H9 (cell line): ENCODE data around the gene FOXD2. TPM values are rescaled to one million over a fixed set of nuclear protein-coding genes. Genes with fewer than 3 reads are reported as not detected.

Experiments used
- DNase-seq: peaks from one replicate; pipeline ENCODE4 v3.0.0-alpha.2; 2017
- H2AFZ ChIP-seq: one replicate; pipeline ENCODE4 v1.6.1; 2013; ENCODE audit warnings: mild to moderate bottlenecking, low read length, control low read depth, moderate library complexity
- H2AK5ac ChIP-seq: 2 replicates; pipeline ENCODE4 v1.6.1; 2013; ENCODE audit warnings: low read length, control low read depth, mixed read lengths; ENCODE audit not compliant: insufficient read length
- H2BK120ac ChIP-seq: one replicate; pipeline ENCODE4 v1.6.1; 2013; ENCODE audit warnings: low read depth, mild to moderate bottlenecking, low read length, control low read depth, inconsistent platforms; ENCODE audit not compliant: poor library complexity, severe bottlenecking
- H2BK12ac ChIP-seq: 2 replicates; pipeline ENCODE4 v1.6.1; 2013; ENCODE audit warnings: low read length, control low read depth, mixed read lengths, low read depth; ENCODE audit not compliant: insufficient read length
- H2BK15ac ChIP-seq: 2 replicates; pipeline ENCODE4 v1.6.1; 2013; ENCODE audit warnings: low read depth, low read length, control low read depth
- H2BK20ac ChIP-seq: one replicate; pipeline ENCODE4 v1.6.1; 2013; ENCODE audit warnings: low read depth, mild to moderate bottlenecking, low read length, control low read depth, inconsistent platforms; ENCODE audit not compliant: poor library complexity, severe bottlenecking
- H2BK5ac ChIP-seq: 2 replicates; pipeline ENCODE4 v1.6.1; 2013; ENCODE audit warnings: low read length, control low read depth, mixed read lengths; ENCODE audit not compliant: insufficient read length
- H3K14ac ChIP-seq: 2 replicates; pipeline ENCODE4 v1.6.1; 2013; ENCODE audit warnings: low read length, control low read depth; ENCODE audit not compliant: insufficient read depth
- H3K18ac ChIP-seq: 2 replicates; pipeline ENCODE4 v1.6.1; 2013; ENCODE audit warnings: low read depth, mild to moderate bottlenecking, mixed read lengths, low read length, control low read depth; ENCODE audit not compliant: insufficient read length
- H3K23ac ChIP-seq: 2 replicates; pipeline ENCODE4 v1.6.1; 2013; ENCODE audit warnings: low read length, control low read depth, mixed read lengths, low read depth; ENCODE audit not compliant: insufficient read length
- H3K23me2 ChIP-seq: 2 replicates; pipeline ENCODE4 v1.6.1; 2013; ENCODE audit warnings: low read depth, mild to moderate bottlenecking, mixed read lengths, low read length, control low read depth; ENCODE audit not compliant: insufficient read length, poor library complexity, severe bottlenecking
- H3K27ac ChIP-seq: 2 replicates; pipeline ENCODE4 v1.5.1; 2013; ENCODE audit warnings: low read length, control low read depth, mixed read lengths, low read depth; ENCODE audit not compliant: insufficient read length
- H3K27me3 ChIP-seq: 2 replicates; pipeline ENCODE4 v1.6.1; 2013; ENCODE audit warnings: low read length, control low read depth, inconsistent platforms; ENCODE audit not compliant: insufficient read depth
- H3K4ac ChIP-seq: 2 replicates; pipeline ENCODE4 v1.6.1; 2013; ENCODE audit warnings: low read depth, mild to moderate bottlenecking, control low read depth, inconsistent platforms, low read length, moderate library complexity
- H3K4me1 ChIP-seq: 2 replicates; pipeline ENCODE4 v1.6.1; 2013; ENCODE audit warnings: low read length, control low read depth, inconsistent platforms; ENCODE audit not compliant: insufficient read depth
- H3K4me2 ChIP-seq: 2 replicates; pipeline ENCODE4 v1.6.1; 2013; ENCODE audit warnings: low read length, control low read depth, mixed read lengths; ENCODE audit not compliant: insufficient read length, insufficient read depth
- H3K56ac ChIP-seq: 2 replicates; pipeline ENCODE4 v1.6.1; 2013; ENCODE audit warnings: low read depth, mild to moderate bottlenecking, mixed read lengths, low read length, control low read depth; ENCODE audit not compliant: insufficient read length
- H3K79me1 ChIP-seq: 2 replicates; pipeline ENCODE4 v1.6.1; 2013; ENCODE audit warnings: low read depth, mild to moderate bottlenecking, moderate library complexity, low read length, control low read depth, inconsistent platforms; ENCODE audit not compliant: insufficient read depth, poor library complexity, severe bottlenecking
- H3K79me2 ChIP-seq: 2 replicates; pipeline ENCODE4 v1.6.1; 2013; ENCODE audit warnings: low read length, control low read depth, inconsistent platforms; ENCODE audit not compliant: insufficient read depth
- H3K9ac ChIP-seq: 2 replicates; pipeline ENCODE4 v1.6.1; 2013; ENCODE audit warnings: low read length, control low read depth, mixed read lengths; ENCODE audit not compliant: insufficient read length; ENCODE audit errors: extremely low read depth
- H3K9me3 ChIP-seq: one replicate; pipeline ENCODE4 v1.6.1; 2013; ENCODE audit warnings: low read depth, low read length, inconsistent platforms; ENCODE audit not compliant: control insufficient read depth
- H3T11ph ChIP-seq: one replicate; pipeline ENCODE4 v1.6.1; 2013; ENCODE audit warnings: mild to moderate bottlenecking, low read length, control low read depth, inconsistent platforms
- H4K20me1 ChIP-seq: one replicate; pipeline ENCODE4 v1.6.1; 2013; ENCODE audit not compliant: control insufficient read depth, insufficient read length, insufficient read depth
- H4K5ac ChIP-seq: 2 replicates; pipeline ENCODE4 v1.6.1; 2013; ENCODE audit warnings: low read depth, mild to moderate bottlenecking, mixed read lengths, low read length, control low read depth; ENCODE audit not compliant: insufficient read length
- H4K8ac ChIP-seq: replicated peaks from 2 replicates; pipeline ENCODE4 v1.6.1; 2013; ENCODE audit warnings: low read length, control low read depth, mixed read lengths, low read depth; ENCODE audit not compliant: insufficient read length
- H4K91ac ChIP-seq: 2 replicates; pipeline ENCODE4 v1.6.1; 2013; ENCODE audit warnings: low read depth, mild to moderate bottlenecking, moderate library complexity, mixed read lengths, low read length, control low read depth; ENCODE audit not compliant: insufficient read length
- H3K27ac Mint-ChIP-seq, 3 experiments: 2 replicates in 2 of 3; 3 replicates in 1 of 3; pipeline ENCODE4 v1.8.0; 2020 to 2021; ENCODE audit warnings: mixed read lengths in 3 of 3, mild to moderate bottlenecking in 1 of 3, moderate library complexity in 1 of 3
- H3K27me3 Mint-ChIP-seq: 2 replicates; pipeline ENCODE4 v1.8.0; 2021; ENCODE audit warnings: low read depth, mild to moderate bottlenecking, moderate library complexity, mixed read lengths
- H3K36me3 Mint-ChIP-seq, 3 experiments: 2 replicates in 2 of 3; 3 replicates in 1 of 3; pipeline ENCODE4 v1.8.0; 2020 to 2021; ENCODE audit warnings: low read depth in 3 of 3, mixed read lengths in 3 of 3; ENCODE audit not compliant: insufficient read depth in 1 of 3
- H3K4me1 Mint-ChIP-seq, 2 experiments: 2 replicates each; pipeline ENCODE4 v1.8.0; 2020; ENCODE audit warnings: mixed read lengths in 2 of 2
- H3K4me3 Mint-ChIP-seq, 2 experiments: 2 replicates in 1 of 2; 3 replicates in 1 of 2; pipeline ENCODE4 v1.8.0; 2020 to 2021; ENCODE audit warnings: mild to moderate bottlenecking in 2 of 2, mixed read lengths in 2 of 2, moderate library complexity in 1 of 2
- H3K9me3 Mint-ChIP-seq, 2 experiments: 2 replicates in 1 of 2; 3 replicates in 1 of 2; pipeline ENCODE4 v1.8.0; 2020; ENCODE audit warnings: mild to moderate bottlenecking in 2 of 2, mixed read lengths in 2 of 2, moderate library complexity in 1 of 2
- WGBS: extraction: QIAGEN DNeasy Blood & Tissue Kit; methylation state at CpG from one replicate; pipeline ENCODE4 v1.1.7; 2013; ENCODE audit warnings: missing lambda C conversion rate, low lambda C conversion rate, mixed read lengths; ENCODE audit not compliant: insufficient read length; ENCODE audit errors: extremely low coverage; 5-methylcytosine and 5-hydroxymethylcytosine counted together
- total RNA-seq: library from RNA; stranded (reverse); gene quantifications from 2 replicates; pipeline ENCODE4 v1.2.1, GENCODE V29; 2021
- TF ChIP-seq, protein P1 (sequence below): fragments of 200-600 bp; sonication (generic); conservative IDR thresholded peaks from 3 replicates; pipeline ENCODE4 v1.8.0; 2021; ENCODE audit warnings: antibody characterized with exemption, mild to moderate bottlenecking

FOXD2 gene
- total RNA-seq, 1 experiment from 2014 or later = not detected

DNA sequence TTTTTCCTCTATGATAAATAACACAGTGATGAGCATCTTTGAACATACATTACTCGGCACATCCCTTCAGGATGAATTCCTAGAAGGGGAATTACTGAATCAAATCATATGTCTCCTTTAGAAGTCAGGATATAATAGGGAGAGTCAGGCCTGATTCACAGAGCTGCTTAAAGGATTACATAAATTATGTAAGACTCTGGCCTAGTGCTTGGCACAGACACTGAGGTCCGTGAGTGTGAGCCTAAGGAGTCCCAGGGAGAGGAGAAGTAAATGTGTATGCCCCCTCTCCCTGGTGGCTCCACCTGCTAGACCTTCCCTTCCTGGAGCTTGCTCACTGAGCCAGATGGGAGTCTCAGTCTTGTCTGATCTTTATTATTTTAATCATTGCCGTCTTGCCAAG, 30.4 kb upstream of the FOXD2 start:
- no peak overlapping the region for H2BK15ac ChIP-seq
- H3K79me1 ChIP-seq = no peaks in the 10 kb centered on the region
- no peak overlapping the region for H3K9ac ChIP-seq
- H2AK5ac ChIP-seq = no peak overlapping the region
- H2BK12ac ChIP-seq = no peak overlapping the region
- H2AFZ ChIP-seq = no peak overlapping the region
- no peaks in the 10 kb centered on the region for H3K23me2 ChIP-seq
- Mint-ChIP-seq H3K9me3 (no peaks in the 10 kb centered on the region; a peak in 1 of 5 replicates), H3K4me3 (no peak overlapping the region), H3K36me3 (no peaks in the 10 kb centered on the region), H3K27me3 (peaks cover 74% of the 10 kb centered on the region), H3K27ac (no peak overlapping the region), H3K4me1 (no peaks in the 10 kb centered on the region)
- H3K14ac ChIP-seq = no peak overlapping the region
- H3K4ac ChIP-seq = no peak overlapping the region
- H4K91ac ChIP-seq = no peak overlapping the region
- H2BK20ac ChIP-seq = no peak overlapping the region
- peaks cover 3% of the 10 kb centered on the region; the same call in 1 of the 2 replicates for H3K4me1 ChIP-seq
- H4K5ac ChIP-seq = no peak overlapping the region
- DNase-seq = no peak
- no peaks in the 10 kb centered on the region for H3K79me2 ChIP-seq
- no peak overlapping the region for H2BK120ac ChIP-seq
- no peak overlapping the region for H3K18ac ChIP-seq
- H3T11ph ChIP-seq = no peak overlapping the region
- no peak overlapping the region for H3K56ac ChIP-seq
- TF ChIP-seq, protein P1, sequence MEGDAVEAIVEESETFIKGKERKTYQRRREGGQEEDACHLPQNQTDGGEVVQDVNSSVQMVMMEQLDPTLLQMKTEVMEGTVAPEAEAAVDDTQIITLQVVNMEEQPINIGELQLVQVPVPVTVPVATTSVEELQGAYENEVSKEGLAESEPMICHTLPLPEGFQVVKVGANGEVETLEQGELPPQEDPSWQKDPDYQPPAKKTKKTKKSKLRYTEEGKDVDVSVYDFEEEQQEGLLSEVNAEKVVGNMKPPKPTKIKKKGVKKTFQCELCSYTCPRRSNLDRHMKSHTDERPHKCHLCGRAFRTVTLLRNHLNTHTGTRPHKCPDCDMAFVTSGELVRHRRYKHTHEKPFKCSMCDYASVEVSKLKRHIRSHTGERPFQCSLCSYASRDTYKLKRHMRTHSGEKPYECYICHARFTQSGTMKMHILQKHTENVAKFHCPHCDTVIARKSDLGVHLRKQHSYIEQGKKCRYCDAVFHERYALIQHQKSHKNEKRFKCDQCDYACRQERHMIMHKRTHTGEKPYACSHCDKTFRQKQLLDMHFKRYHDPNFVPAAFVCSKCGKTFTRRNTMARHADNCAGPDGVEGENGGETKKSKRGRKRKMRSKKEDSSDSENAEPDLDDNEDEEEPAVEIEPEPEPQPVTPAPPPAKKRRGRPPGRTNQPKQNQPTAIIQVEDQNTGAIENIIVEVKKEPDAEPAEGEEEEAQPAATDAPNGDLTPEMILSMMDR = no peak
- no CpG with 5 or more reads among the region's 3 CpGs for WGBS
- no peak overlapping the region for H3K23ac ChIP-seq
- H3K27me3 ChIP-seq = no peaks in the 10 kb centered on the region
- no peaks in the 10 kb centered on the region for H3K9me3 ChIP-seq
- no peaks in the 10 kb centered on the region for H4K20me1 ChIP-seq
- no peak overlapping the region for H4K8ac ChIP-seq
- no peak overlapping the region for H3K4me2 ChIP-seq
- no peak overlapping the region for H3K27ac ChIP-seq
- no peak overlapping the region for H2BK5ac ChIP-seq
